Dedifferentiated amniotic fluid mesenchymal stem cell (primary cell): Measurements from ENCODE around the gene CHST14.
"Not testable (repeated sequence)": the region's sequence is repeated elsewhere in the genome, so short reads cannot be mapped to it uniquely, and the experiment has no call there.

Source experiments
- DNase-seq: peaks from one replicate; pipeline ENCODE4 v3.0.0-alpha.2; 2016; ENCODE audit errors: extremely low spot score

Gene CHST14

DNA sequence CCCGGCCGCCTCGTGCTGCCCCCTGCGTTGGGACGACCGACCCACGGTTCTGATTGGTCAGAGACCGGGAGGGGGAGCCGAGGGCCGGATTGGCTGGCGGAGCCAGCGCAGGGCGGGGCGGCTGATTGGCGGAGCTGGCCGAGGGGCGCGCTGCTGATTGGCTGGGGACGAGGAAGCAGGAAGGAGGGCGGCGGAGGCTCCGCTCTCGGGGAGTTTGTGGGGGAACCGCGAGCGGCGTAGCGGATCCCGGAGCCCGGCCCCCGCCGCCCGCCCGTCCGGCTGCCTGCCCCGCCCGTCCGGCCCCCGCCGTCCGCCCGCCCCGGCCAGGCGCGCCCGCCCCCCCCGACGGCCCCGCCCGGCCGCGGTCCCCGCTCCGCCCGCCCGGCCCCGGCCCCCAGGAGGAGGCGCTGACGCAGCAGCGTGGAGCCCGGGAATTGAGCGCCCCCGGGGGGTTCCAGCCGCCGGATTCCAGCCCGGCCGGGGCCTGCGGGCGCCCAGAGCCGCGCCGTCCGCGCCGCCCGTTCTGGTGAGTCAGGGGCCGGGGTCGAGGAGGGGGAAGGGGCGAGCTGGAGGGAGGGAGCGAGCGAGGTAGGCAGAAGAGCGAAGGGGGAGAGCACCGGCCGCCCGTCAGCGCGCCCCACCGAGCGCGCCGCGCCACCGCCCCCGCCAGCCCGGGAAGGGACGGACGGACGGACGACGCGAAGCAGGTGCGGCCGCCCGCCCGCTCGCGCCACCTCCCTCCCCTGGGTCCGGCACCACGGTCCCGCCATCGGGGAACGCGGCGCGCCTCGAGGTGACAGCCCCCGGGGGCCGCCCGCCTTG is 29.8 kb upstream of the CHST14 start, which contains the start of gene BAHD1:
Gene BAHD1, plus strand, starts transcription at position 211 of the 822 bp plus-strand sequence. CDS start 17,512 bp downstream, outside the sequence.
- DNase-seq, result peak; percentile 93

DNA sequence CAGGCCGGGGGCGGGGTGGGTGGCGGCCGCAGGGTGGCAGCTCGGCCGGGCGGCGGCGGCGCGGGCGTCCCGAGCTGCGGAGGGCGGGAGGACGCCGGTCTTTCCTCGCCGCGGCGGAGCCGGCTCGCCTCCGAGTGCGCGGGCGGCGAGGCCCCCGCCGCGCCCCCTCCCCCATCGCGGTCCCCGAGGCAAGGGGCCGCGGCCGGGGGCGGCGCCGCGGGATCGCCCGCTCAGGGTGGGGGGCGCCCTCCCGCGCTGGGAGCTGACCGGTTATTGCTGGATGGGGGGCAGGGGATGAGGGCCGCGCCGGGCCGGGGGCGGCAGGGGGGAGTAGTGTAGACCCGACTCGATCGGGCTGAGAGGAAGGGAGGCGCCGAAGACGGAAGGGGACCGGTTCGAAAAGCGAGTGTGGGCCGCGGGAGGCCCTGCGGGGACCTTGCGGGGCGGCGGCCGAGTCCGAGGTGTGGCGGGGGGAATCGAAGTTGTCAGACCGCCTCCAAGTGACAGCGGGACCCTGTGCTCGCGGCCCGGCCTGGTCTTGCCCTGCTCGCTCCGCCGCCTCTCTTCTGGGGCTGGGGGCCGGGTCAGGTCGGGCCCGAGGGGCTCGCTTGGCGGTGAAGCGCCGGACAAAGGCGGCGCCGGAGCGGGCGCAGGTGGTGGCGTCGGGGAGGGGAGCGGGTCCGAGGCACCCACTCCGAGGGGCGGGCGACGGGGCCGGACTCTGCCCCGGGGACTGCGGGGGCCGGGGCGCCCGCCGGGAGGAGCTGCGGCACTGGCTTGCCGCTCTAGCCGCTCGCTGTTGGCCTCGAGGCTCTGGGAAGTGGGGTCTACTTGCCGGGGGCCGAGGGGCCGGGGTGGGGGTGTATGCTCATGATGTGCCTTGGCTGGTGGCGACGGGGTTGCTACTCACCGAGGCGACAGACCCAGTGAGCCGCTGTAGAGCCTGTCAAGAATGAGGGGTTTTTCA is 28.9 kb upstream of the CHST14 start:
- no peak for DNase-seq

DNA sequence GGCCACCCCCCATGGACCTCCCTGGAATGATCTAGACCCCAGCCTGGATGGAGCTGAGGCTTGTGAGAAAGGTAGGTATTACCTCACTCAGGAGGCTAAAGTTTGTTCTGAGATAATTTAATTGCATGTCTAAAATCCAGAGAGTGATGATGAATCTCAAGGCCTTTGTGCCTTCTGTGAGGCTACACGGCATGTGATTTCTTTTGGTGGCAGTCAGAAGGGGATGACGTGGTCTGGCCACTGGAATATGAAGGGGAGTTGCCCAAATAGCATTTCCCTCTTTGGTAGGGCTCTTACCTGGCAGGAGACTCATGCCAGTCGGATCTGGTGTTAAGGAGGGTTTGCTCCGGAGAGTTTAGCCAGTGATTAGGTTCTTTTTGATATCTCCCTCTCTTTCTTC is 27.5 kb upstream of the CHST14 start:
- no peak for DNase-seq

DNA sequence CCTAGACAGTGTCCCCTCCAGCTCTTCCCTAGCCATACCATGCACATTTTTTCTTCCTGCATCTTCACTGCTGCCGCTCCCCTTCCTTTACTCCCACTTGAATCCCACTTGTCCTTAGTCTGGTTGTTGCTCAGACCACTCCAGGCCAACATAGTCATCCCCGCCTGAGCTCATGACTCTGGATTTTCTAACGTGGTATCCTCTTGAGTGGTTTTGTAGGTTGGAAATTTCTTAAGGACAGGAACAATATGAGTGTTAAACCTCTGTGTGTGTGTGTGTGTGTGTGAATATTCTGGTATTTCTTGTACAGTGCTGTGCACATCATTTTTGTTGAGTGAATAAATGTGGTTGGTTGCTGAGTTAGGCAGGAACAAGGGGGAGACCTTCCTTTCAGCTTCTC is 26.9 kb upstream of the CHST14 start:
- no peak for DNase-seq

DNA sequence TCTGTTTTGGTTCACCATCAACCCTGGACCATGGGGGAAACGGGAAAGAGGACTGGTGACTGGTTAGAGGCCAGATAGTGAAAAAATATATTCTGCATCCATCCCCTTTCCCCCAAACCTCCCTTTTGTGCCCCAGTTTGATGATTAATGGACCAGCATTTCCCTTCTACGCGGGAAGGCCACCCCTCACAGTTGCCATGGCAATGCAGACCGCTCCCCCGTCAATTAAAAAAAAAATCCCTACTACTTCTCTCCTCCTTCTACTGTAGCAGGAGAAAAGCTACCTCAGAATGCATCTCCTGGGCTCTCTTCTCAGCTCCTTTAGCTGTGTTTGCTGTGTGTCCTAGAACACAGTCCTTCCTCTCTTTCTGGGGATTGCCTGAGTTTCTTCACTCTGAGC is 26.0 kb upstream of the CHST14 start:
- no peak for DNase-seq

DNA sequence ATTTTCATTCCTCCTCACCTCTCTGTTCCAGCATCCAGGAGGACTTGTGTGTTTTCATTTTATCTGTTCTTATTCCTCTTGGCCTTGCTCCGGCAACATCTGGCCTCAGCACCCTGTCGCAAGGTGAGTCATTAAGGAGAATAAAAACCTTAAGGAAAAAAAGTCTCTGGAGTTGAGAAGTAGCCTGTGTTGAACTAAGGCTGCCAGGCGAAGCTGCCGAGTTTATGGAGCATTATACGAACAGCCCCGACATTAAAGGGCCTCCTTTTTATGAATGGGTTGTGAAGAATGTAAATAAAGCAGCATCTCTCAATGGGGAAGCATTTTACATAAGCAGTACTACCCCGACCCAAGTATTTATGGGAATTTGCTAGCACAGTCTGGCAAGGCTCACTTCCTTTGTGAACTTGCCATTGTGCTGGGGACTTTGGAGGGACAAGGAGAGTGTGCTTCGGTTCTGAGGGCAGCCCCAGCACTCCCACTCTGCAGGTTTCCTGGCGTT is 25.3 kb upstream of the CHST14 start:
- DNase-seq, result no peak

DNA sequence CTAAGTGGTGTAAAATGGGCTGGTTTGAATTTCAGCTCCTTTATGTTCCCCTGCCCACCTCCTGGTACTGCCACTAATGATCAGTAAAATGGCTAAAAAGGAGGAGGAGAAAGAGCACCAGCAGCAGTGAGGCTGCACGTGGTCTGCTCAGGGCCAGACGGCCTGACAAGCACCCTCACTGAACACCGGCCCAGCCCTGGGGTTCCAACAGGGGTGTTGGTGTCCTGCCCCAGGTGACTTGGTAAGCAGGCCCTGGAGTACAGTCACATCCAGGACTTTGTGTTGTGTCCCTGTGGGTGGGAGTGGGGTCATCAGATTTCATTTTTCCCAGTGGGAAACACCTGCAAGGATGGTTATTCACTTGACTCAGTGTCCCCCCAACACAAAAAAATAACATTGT is 24.6 kb upstream of the CHST14 start:
- no peak for DNase-seq

DNA sequence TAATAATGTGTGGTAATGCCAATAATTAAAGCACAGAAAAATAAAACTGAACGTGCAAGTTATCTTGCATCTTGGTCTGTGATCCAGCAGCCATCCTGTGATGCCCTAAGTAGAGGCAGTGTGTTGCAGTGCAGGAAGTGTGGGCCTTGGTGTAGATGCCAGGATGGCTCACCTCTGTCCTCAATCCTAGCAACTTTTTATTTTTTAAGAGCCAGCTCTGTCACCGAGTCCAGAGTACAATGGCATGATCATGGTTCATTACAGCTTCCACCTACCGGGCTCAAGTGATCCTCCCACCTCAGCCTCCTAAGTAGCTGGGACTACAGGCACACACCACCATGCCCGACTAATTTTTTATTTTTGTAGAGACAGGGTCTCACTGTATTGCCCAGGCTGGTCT is 22.4 kb upstream of the CHST14 start:
- DNase-seq, result no peak

DNA sequence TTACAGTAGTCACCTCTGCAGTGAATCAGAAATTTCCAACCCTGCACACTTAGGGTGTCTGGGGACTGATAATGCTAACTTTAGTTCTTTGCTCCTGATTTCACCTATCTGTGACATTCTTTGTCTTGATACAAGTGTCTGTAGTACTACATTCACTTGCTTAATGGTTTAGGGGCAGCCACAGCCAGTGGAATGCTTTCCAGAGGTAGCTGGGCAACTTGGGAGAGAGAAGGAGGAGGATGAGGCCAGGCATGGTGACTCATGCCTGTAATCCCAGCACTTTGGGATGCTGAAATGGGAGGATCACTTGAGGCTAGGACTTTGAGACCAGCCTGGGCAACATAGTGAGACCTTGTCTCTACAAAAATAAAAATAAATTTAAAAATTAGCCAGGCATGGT is 21.5 kb upstream of the CHST14 start:
- no peak for DNase-seq

DNA sequence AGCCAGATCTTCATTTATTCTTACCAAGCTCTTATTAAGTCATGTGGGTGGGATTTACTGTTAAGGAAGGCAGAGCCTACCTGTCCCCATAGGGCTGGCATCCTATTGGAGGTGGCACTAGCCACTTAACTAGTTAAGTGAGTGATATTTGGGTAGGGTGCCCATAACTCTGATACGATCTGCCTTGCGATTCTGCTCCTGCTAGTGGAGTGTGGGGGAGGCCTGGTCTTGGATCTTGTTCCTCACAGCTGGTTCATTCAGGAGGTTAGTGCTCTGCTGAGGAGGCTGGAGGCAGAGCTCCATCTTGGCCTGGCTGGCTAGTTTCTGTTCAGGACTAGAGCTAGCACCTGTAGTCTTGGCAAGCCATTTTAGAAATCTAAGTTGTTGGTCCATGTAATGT is 20.7 kb upstream of the CHST14 start:
- DNase-seq, result no peak

DNA sequence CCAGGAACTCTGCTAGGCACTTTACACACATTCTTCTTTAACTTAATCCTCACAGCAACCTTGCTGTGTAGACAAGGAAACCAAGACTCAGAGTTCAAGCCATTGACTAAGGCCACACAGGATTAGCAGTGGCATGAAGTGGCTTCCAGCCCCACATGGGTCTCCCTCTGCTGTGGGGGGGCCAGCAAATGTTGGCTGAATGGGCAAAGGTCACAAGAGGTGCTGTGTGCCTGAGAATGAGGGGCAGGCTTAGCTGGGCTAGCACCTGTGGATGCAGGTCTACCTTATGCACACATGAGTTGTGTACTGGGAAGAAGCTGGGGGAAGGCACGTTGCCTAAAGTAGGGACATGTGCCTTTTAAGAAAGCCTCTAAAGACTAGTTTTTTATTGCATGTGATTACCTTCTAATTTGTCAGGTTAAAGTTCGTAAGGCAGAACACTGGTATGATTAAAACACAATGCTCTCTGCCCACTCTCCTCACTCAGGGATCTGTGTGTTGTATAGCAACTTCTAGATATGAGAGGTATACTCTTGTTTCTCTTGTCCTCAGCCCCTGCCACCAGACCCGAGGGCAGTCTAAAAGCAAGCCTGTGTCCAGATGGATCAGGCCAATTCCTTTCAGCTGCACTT is 19.1 kb upstream of the CHST14 start:
- DNase-seq, result no peak

DNA sequence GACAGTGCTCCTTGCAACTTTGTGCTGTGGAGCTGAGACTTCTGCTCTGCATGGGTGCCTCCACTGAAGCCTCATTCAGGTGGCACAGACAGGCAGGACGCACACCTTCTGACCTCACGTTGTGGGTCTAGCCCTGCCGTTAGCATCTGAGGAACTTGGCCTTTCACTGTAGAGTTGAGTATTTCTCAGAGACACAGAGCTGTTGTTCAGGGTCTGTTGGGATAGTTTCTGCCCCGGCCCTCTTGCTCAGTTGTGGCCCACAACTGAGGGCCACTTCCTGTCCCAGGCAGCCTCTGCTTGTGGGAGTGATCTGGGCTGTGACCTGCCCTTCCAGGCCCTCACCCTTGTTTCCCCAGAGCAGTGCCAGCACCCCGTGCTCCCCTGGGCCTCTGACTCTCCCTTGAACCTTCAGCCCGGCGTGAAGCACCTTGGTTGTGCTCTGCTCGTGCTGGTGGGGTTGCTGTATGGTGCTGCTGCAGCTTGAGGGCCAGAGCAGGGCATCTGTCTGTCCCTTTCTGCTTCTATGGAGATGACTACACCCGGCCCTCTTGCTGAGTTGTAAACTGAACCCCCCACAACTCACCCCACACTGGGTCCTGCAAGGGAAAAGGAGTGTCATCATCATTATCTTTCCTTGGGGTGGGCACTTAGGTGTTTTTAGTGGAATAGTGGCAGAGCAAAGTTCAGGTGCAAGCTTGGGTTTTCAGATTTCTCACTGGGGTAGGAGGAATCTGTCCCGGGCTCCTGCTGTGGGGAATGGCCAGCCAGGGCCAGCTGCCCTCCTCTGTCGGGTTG is 18.3 kb upstream of the CHST14 start:
- no peak for DNase-seq

DNA sequence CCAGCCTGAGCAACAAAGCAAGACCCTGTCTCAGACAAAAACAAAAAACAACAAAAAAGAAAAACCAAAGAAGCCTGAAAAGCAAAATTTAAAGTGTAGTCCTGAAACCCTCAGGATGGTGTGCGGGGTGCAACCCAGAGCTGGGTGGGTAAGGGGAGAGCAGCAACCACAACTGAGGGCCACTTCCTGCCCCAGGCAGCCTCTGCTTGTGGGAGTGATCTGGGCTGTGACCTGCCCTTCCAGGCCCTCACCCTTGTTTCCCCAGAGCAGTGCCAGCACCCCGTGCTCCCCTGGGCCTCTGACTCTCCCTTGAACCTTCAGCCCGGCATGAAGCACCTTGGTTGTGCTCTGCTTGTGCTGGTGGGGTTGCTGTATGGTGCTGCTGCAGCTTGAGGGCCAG is 16.8 kb upstream of the CHST14 start:
- DNase-seq, result not testable (repeated sequence)

DNA sequence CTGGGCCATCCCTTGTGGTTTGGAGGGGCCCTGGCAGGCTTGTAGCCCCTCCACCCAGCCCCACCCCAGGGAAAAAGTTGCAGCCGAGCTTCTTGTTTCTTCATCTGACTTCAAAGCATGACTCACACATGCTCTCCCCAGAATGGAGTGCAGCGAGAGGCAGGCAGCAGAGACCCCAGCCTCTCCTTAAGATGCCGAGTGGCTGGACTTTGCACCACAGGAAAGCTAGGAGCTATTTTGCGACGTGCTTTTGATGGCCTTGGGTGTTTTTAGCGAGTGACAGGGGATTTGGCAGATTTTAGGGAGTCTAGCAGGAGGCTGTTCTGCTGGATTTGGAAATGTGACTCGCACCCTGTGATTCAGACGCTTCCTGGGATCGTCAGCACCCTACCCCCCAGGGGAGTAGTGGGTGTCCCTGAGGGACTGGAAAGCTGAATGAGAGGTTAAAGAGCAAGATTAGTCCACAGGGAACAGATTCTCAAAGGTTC is 15.8 kb upstream of the CHST14 start:
- no peak for DNase-seq

DNA sequence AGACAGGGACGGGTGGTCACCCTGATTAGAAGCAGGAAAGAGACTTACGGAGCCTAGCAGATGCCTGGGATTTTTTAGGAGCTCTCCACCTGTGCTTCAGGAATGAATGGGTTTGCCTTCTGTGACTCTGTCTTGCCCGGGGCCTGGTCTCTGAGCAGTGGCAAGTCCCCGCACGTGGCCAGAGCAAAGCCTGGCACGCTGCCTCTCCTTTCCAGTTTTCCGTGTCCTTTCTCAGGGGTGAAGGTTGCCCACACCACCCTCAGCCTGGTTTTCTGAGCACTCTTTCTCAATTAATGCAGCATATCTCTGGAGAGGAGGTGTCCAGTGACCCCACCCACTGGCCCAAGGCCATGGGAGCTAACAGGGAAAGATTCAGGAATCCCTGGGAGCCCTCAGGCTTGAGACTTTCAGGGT is 14.5 kb upstream of the CHST14 start:
- DNase-seq, result no peak

DNA sequence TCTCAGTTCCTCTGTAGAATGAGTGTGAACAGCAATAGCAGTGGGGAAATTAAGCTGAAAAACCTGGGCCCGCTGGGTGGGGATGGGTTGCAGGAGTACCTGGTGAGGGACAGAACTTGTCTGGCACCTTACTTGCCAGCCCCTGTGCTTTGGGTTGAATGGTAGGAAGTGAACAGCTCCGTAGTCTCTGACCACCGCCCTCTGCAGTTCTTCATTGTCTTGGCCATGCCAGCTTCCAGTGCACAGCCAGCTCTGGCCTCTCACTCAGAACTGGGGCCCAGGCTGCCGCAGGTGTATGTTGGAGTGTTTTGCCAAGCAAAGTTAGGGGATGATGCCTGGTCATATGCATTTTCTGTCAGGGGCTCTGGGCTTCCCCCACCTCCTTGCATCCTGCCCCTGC is 14.0 kb upstream of the CHST14 start:
- no peak for DNase-seq

DNA sequence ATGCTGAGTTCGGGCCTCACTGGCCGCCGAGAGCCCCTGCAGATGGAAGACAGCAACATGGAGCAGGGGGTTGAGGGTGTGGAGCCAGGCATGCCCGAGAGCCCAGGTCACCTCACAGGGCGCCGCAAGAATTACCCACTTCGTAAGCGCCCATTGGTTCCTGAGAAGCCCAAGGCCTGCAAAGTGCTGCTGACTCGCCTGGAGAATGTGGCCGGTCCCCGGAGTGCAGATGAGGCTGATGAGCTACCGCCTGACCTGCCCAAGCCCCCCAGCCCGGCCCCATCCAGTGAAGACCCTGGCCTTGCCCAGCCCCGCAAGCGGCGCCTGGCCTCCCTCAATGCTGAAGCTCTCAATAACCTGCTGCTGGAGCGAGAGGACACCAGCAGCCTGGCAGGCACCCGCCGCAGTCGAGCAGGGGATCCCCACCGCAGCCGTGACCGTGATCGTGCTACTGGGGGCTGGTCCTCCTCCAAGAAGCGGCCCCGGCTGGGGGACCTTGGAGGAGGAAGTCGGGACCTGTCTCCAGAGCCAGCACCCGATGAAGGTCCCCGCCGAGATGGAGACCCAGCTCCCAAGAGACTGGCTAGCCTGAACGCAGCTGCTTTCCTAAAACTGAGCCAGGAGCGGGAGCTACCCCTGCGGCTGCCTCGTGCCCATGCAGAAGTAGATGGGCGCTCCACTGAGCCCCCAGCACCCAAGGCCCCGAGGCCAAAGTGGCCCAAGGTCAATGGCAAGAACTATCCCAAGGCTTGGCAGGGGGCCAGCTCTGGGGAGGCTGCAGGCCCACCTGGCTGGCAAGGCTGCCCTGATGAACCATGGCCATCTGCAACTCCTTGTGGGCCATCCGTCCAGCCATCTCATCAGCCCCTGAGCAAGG is 12.1 kb upstream of the CHST14 start:
- no peak for DNase-seq

DNA sequence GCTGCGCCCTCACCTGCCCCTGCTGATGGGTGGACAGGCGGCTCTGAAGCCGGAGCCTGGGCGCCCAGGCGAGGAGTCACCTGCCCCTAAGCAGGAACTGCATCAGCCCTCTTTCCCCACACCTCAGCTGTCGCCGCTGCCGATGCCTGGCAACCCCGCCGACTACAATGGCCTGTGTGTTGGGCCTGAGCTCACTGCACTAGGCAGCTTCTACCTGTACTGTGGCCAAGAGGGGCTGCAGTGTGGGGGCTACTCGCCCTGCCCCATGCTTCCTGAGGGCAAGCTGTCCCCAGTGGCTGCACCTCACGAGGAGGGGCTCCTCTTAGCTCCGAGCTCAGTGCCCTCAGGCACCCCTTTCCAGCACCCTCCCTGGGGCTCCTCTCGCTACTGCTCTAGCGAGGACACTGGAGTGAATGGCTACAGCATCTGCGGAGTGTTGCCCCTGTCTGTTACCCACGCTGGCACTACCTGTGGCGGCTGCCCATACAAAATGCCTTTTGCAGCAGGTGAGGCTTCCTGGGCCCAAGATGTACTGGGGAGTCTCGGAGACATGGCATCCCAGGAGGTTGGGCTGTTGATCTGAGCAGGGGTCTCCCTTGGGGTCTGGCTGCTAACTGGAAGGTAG is 11.3 kb upstream of the CHST14 start:
- no peak for DNase-seq

DNA sequence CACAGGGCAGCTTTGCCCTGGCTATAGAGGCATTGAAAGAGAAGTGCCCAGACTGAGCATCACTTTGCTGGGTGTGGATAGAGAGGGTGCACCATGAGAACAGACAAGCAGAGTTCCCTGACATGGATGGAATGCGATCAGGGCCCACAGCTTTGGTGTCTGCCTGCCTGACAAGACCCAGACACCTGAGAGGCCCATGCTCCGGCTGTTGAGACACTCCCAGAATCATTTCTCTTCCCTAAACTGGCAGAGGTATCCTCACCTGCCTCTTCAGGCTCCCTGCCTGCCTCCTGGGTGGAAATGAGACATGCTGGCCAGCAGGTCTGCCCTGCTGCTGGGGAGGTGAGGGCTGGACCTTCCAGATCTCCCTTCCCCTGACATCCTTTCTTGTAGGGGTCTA is 10.4 kb upstream of the CHST14 start:
- no peak for DNase-seq

DNA sequence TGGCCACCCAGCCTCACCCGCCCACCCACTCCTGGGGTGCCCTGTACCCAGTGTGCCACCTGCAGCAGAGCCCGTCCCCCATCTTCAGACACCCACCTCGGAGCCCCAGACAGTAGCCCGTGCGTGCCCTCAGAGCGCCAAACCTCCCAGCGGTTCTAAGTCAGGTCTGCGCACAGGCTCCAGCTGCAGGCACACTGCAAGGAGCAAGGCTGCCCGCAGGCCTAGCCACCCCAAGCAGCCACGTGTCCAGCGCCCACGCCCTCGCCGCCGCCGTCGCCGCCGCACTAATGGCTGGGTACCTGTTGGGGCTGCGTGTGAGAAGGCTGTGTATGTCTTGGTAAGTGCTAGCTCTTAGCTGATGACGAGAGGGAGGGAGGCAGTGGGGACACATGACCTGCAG is 8.8 kb upstream of the CHST14 start:
- no peak for DNase-seq
